GM21529 (cell line): ENCODE results near the gene BRPF1.

Source experiments
- ATAC-seq: cut with Tn5 transposase; IDR thresholded peaks from one replicate; pipeline ENCODE4 v1.9.1; 2021; ENCODE audit not compliant: unreplicated experiment

BRPF1 gene

GRCh38 chr3:9730657-9731205 lies 804 bp upstream of the BRPF1 start:
- ATAC-seq = peak; percentile 44

- peak; percentile 6 for ATAC-seq
These were observed 675 bp downstream of the BRPF1 start for GRCh38 chr3:9732080-9732739.

- ATAC-seq = no peak
These were observed 1.2 kb downstream of the BRPF1 start for GRCh38 chr3:9732740-9733115.

GRCh38 chr3:9736831-9737230 lies 5.3 kb downstream of the BRPF1 start:
- ATAC-seq = no peak

- ATAC-seq = no peak
These were observed 7.6 kb downstream of the BRPF1 start for GRCh38 chr3:9739181-9739580.

GRCh38 chr3:9742560-9742959 lies 11.0 kb downstream of the BRPF1 start:
- no peak for ATAC-seq

- no peak for ATAC-seq
These were observed 12.0 kb downstream of the BRPF1 start for GRCh38 chr3:9743548-9743947.

- no peak for ATAC-seq
These were observed 12.6 kb downstream of the BRPF1 start for GRCh38 chr3:9744162-9744561.

- ATAC-seq = no peak
These were observed 14.0 kb downstream of the BRPF1 start for GRCh38 chr3:9745521-9745920.

GRCh38 chr3:9746330-9746729 lies 14.8 kb downstream of the BRPF1 start:
- ATAC-seq = no peak

GRCh38 chr3:9747267-9747666 lies 15.7 kb downstream of the BRPF1 start:
- no peak for ATAC-seq

GRCh38 chr3:9748031-9748430 lies 16.5 kb downstream of the BRPF1 start:
- no peak for ATAC-seq

GRCh38 chr3:9749296-9749644 lies 17.7 kb downstream of the BRPF1 start:
- ATAC-seq = no peak

GRCh38 chr3:9749645-9750555 lies 18.4 kb downstream of the BRPF1 start, which contains the start of gene OGG1:
Gene OGG1, plus strand, starts transcription at chr3:9749952. Its CDS starts 335 bp downstream, at chr3:9750287.
- ATAC-seq = peak; percentile 90

GRCh38 chr3:9750556-9751411 lies 19.2 kb downstream of the BRPF1 start:
- ATAC-seq = no peak

GRCh38 chr3:9754678-9755077 lies 23.1 kb downstream of the BRPF1 start:
- ATAC-seq = no peak

- ATAC-seq = no peak
These were observed 25.9 kb downstream of the BRPF1 start for GRCh38 chr3:9757427-9757826.

GRCh38 chr3:9760779-9761505 lies 29.4 kb downstream of the BRPF1 start:
- ATAC-seq = no peak

GRCh38 chr3:9761919-9762318 lies 30.4 kb downstream of the BRPF1 start:
- no peak for ATAC-seq

GRCh38 chr3:9762871-9763270 lies 31.3 kb downstream of the BRPF1 start:
- ATAC-seq = no peak
